Glutamatergic neuron (in vitro differentiated cells): ENCODE data around the gene SLC22A3. TPM values are rescaled to one million over a fixed set of nuclear protein-coding genes. Genes with fewer than 3 reads are reported as not detected.

ENCODE experiments used
- DNase-seq: peaks from one replicate; pipeline ENCODE4 v3.0.0; 2022
- H3K27ac Mint-ChIP-seq: one replicate; pipeline ENCODE4 v1.8.0; 2020; ENCODE audit warnings: mild to moderate bottlenecking, mixed read lengths, inconsistent platforms; ENCODE audit not compliant: unreplicated experiment
- H3K27me3 Mint-ChIP-seq: one replicate; pipeline ENCODE4 v1.8.0; 2020; ENCODE audit warnings: mild to moderate bottlenecking, moderate library complexity, mixed read lengths, inconsistent platforms; ENCODE audit not compliant: unreplicated experiment
- H3K36me3 Mint-ChIP-seq: one replicate; pipeline ENCODE4 v1.8.0; 2020; ENCODE audit warnings: mild to moderate bottlenecking, mixed read lengths, inconsistent platforms; ENCODE audit not compliant: unreplicated experiment
- H3K4me1 Mint-ChIP-seq: one replicate; pipeline ENCODE4 v1.8.0; 2020; ENCODE audit warnings: mild to moderate bottlenecking, low read depth, mixed read lengths, inconsistent platforms; ENCODE audit not compliant: unreplicated experiment
- H3K4me3 Mint-ChIP-seq: one replicate; pipeline ENCODE4 v1.8.0; 2020; ENCODE audit warnings: mild to moderate bottlenecking, mixed read lengths, inconsistent platforms; ENCODE audit not compliant: unreplicated experiment
- H3K9me3 Mint-ChIP-seq: one replicate; pipeline ENCODE4 v1.8.0; 2020; ENCODE audit warnings: mild to moderate bottlenecking, moderate library complexity, mixed read lengths, inconsistent platforms; ENCODE audit not compliant: unreplicated experiment
- total RNA-seq: library from RNA; stranded (reverse); fragmentation: NEBNext Ultra II Directional; extraction: Animal tissue kit (Norgen Biotek cat#: 25700); gene quantifications from one replicate; pipeline ENCODE4 v1.2.1, GENCODE V29; 2021; ENCODE audit not compliant: unreplicated experiment
- TF ChIP-seq, protein P1 (sequence below): fragments of 200-600 bp; sonication (generic); IDR thresholded peaks from one replicate; pipeline ENCODE4 v1.5.0; 2021; ENCODE audit not compliant: partially characterized antibody, unreplicated experiment

The SLC22A3 gene
- total RNA-seq, 1 donor from 2014 or later = not detected

DNA sequence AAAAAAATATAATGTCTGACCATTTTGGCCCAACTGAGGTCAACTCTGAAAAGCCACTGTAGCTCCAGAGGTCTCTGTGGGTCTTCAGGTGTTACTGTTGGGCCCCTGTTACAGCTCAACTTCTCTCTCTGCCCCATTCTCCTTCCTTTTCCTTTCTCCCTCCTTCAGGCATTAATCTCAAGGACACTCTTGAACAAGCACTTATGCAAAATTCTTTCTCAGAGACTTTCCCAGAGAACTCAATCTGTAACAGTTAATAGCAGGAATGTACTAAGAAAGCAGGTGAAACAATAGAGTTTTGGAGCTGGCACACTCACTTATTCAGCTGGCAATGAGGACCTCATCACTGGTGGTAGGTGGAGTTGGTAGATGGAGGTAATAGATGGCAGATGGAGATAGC is 31.9 kb upstream of the SLC22A3 start:
- TF ChIP-seq, protein P1, sequence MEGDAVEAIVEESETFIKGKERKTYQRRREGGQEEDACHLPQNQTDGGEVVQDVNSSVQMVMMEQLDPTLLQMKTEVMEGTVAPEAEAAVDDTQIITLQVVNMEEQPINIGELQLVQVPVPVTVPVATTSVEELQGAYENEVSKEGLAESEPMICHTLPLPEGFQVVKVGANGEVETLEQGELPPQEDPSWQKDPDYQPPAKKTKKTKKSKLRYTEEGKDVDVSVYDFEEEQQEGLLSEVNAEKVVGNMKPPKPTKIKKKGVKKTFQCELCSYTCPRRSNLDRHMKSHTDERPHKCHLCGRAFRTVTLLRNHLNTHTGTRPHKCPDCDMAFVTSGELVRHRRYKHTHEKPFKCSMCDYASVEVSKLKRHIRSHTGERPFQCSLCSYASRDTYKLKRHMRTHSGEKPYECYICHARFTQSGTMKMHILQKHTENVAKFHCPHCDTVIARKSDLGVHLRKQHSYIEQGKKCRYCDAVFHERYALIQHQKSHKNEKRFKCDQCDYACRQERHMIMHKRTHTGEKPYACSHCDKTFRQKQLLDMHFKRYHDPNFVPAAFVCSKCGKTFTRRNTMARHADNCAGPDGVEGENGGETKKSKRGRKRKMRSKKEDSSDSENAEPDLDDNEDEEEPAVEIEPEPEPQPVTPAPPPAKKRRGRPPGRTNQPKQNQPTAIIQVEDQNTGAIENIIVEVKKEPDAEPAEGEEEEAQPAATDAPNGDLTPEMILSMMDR = no peak
- no peak overlapping the region for H3K27ac Mint-ChIP-seq
- no peak overlapping the region for H3K4me3 Mint-ChIP-seq
- H3K36me3 Mint-ChIP-seq = peaks cover under 1% of the 10 kb centered on the region
- H3K27me3 Mint-ChIP-seq = no peaks in the 10 kb centered on the region
- H3K9me3 Mint-ChIP-seq = peaks cover 5% of the 10 kb centered on the region
- H3K4me1 Mint-ChIP-seq = no peaks in the 10 kb centered on the region
- no peak for DNase-seq

DNA sequence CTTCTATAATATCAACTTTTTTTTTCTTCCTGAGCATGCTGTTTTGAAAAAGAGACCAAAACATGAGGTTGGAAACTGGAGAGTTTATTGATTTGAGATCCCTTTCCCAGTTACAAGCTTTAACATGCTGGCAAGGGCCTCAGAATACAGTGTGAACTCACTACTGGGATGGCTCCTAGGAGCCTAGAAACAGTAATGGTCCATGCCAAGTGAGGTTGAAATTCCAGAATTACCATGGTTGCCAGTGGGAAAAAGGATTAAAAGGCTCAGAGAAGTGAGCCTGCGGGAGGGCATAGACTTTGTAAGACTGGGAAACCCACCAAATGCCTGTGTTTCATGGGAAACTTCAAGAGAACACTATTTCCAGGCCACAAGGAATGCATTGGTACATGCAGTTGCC is 28.9 kb upstream of the SLC22A3 start:
- DNase-seq = no peak
- H3K4me1 Mint-ChIP-seq = no peaks in the 10 kb centered on the region
- peaks cover 3% of the 10 kb centered on the region for H3K27me3 Mint-ChIP-seq
- TF ChIP-seq, protein P1 = no peak
- no peak overlapping the region for H3K27ac Mint-ChIP-seq
- no peak overlapping the region for H3K4me3 Mint-ChIP-seq
- H3K36me3 Mint-ChIP-seq = no peaks in the 10 kb centered on the region
- no peaks in the 10 kb centered on the region for H3K9me3 Mint-ChIP-seq

DNA sequence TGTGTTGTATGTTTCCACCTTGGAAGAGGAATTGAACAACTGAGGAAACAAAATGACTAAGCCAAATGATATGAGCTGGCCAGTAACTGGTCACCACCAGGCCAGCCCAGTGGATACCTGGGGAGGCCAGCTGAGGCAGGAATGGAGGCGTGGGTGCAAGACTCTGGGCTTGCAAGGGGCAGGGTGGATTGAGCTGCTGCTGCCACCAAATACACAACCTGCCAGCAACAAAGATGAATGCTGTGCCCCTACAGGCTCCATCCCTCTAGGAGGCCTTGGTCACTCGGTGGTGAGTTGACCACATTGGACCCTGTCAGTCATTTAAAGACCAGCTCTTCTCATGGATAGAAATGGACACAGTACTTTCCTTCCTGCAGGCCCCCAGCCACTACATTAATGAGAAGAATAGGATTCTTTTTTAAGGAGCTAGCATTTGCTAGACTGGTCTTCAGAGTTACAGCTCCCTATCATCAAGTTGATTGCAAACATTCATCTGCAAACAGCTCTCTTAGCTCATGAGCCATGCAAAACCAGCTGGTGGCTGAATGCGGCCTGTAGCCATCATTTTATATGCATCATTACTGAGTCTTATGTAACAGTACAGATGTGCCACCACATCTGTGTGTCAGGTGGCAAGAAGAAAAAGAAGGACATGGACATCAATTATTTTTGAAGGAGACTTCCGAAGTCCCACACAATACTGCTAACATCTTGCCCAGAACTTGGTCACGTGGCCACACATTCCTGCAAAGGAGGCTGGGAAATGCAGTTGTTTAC is 26.3 kb upstream of the SLC22A3 start:
- Mint-ChIP-seq H3K9me3 (no peaks in the 10 kb centered on the region), H3K4me1 (no peaks in the 10 kb centered on the region), H3K27me3 (peaks cover 3% of the 10 kb centered on the region), H3K27ac (no peak overlapping the region), H3K36me3 (peaks cover 4% of the 10 kb centered on the region), H3K4me3 (no peak overlapping the region)
- TF ChIP-seq, protein P1 = no peak
- DNase-seq = no peak

DNA sequence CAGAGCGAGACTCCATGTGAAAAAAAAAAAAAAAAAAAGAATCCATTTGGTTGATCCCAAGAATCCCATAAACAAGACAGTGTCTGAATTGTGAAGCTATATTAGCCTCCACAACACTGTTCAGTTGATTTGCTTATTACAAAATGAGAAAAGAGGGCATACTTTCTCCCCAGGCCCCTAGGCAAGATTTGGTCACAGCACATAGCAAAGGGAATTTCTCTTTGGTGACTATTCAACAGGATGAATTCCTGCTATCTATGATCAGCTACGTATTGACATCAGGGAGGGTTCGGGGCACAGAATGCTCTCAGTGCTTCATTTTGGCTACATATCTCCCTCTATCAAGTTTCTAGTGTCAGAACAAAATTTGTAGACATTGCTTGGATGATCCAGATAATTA is 20.2 kb upstream of the SLC22A3 start:
- no peak overlapping the region for H3K4me3 Mint-ChIP-seq
- no peak overlapping the region for H3K27ac Mint-ChIP-seq
- no peaks in the 10 kb centered on the region for H3K4me1 Mint-ChIP-seq
- no peaks in the 10 kb centered on the region for H3K27me3 Mint-ChIP-seq
- no peaks in the 10 kb centered on the region for H3K9me3 Mint-ChIP-seq
- H3K36me3 Mint-ChIP-seq = peaks cover 4% of the 10 kb centered on the region
- no peak for DNase-seq
- TF ChIP-seq, protein P1 = no peak

DNA sequence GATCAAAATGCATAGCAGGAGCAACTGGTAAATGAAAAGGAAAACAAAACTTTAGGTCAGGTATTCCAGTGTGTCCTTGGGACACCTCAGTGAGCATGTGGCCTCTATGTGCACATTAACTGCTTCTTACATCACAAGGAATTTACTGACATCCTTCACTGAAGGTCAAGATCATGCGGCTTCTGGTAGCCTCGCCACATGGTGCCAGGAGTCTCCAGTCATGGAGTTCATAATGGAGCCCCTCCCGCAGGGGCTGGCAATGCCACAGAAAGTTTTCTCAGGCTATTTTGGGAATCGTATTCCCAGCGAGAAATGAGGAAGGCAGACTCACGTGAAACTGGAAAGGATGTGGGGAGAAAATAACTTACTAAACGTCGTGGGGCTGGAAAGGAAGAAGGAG is 19.7 kb upstream of the SLC22A3 start:
- Mint-ChIP-seq H3K9me3 (peaks cover 3% of the 10 kb centered on the region), H3K4me3 (no peak overlapping the region), H3K36me3 (peaks cover 4% of the 10 kb centered on the region), H3K27ac (no peak overlapping the region), H3K27me3 (no peaks in the 10 kb centered on the region), H3K4me1 (no peaks in the 10 kb centered on the region)
- DNase-seq = no peak
- TF ChIP-seq, protein P1 = no peak
